Liver (tissue), 9 donors: ENCODE data around the gene FAM89A. TPM values are rescaled to one million over a fixed set of nuclear protein-coding genes. Genes with fewer than 3 reads are reported as not detected.

Source experiments
- DNase-seq: peaks from one replicate; pipeline ENCODE4 v3.0.0-alpha.2; 2017; ENCODE audit warnings: low spot score
- H3K27ac ChIP-seq, 2 donors: one replicate each; pipeline ENCODE4 v1.7.0; 2013; ENCODE audit warnings: inconsistent platforms in 2 of 2, low read length in 2 of 2, control low read depth in 1 of 2, low read depth in 1 of 2, mild to moderate bottlenecking in 1 of 2
- H3K27me3 ChIP-seq, 4 donors: one replicate each; pipeline versions ENCODE4 v1.6.1 to v1.7.0; 2013; ENCODE audit warnings: low read length in 3 of 4, inconsistent platforms in 1 of 4, mild to moderate bottlenecking in 1 of 4, moderate library complexity in 1 of 4; ENCODE audit not compliant: control insufficient read depth in 4 of 4, insufficient read depth in 4 of 4
- H3K36me3 ChIP-seq, 4 donors: one replicate each; pipeline versions ENCODE4 v1.6.1 to v1.7.0; 2013; ENCODE audit warnings: low read length in 3 of 4, mild to moderate bottlenecking in 3 of 4, low read depth in 1 of 4, moderate library complexity in 1 of 4; ENCODE audit not compliant: control insufficient read depth in 4 of 4, insufficient read depth in 3 of 4
- H3K4me1 ChIP-seq, 4 donors: one replicate each; pipeline versions ENCODE4 v1.6.1 to v1.7.0; 2013; ENCODE audit warnings: low read length in 3 of 4, mild to moderate bottlenecking in 3 of 4, moderate library complexity in 1 of 4; ENCODE audit not compliant: control insufficient read depth in 4 of 4, insufficient read depth in 4 of 4
- H3K4me3 ChIP-seq, 3 donors: one replicate each; pipeline versions ENCODE4 v1.6.1 to v1.7.0; 2013; ENCODE audit warnings: low read length in 3 of 3, control low read depth in 1 of 3, low read depth in 1 of 3, mild to moderate bottlenecking in 1 of 3
- H3K9ac ChIP-seq, 2 donors: one replicate each; pipeline ENCODE4 v1.7.0; 2013; ENCODE audit warnings: low read length in 2 of 2, mild to moderate bottlenecking in 2 of 2, moderate library complexity in 2 of 2, control low read depth in 1 of 2, low read depth in 1 of 2
- H3K9me3 ChIP-seq, 4 donors: one replicate each; pipeline versions ENCODE4 v1.6.1 to v1.7.0; 2013; ENCODE audit warnings: low read length in 3 of 4; ENCODE audit not compliant: control insufficient read depth in 4 of 4
- ATF3 ChIP-seq: IDR thresholded peaks from 2 replicates; pipeline ENCODE4 v1.6.1; 2016; ENCODE audit warnings: antibody characterized with exemption
- CTCF ChIP-seq: fragments of 150-350 bp; IDR thresholded peaks from 2 replicates; pipeline ENCODE4 v1.5.1; 2017; ENCODE audit warnings: improper control_type of control experiment, low read depth, low read length; ENCODE audit not compliant: missing input control
- EGR1 ChIP-seq, 2 donors: IDR thresholded peaks; 2 replicates each; pipeline ENCODE4 v1.6.1; 2016 to 2018; ENCODE audit warnings: antibody characterized with exemption in 2 of 2, low read depth in 2 of 2
- FOXA1 ChIP-seq: IDR thresholded peaks from 2 replicates; pipeline ENCODE4 v1.6.1; 2016; ENCODE audit warnings: antibody characterized with exemption
- HNF4A ChIP-seq, 2 donors: conservative IDR thresholded peaks; 2 replicates each; pipeline ENCODE4 v1.6.1; 2016; ENCODE audit warnings: antibody characterized with exemption in 2 of 2, mild to moderate bottlenecking in 2 of 2
- HNF4G ChIP-seq: IDR thresholded peaks from 2 replicates; pipeline ENCODE4 v1.6.1; 2016; ENCODE audit warnings: antibody characterized with exemption
- JUND ChIP-seq, 2 donors: IDR thresholded peaks; 2 replicates each; pipeline ENCODE4 v1.6.1; 2016; ENCODE audit warnings: antibody characterized with exemption in 2 of 2
- MAX ChIP-seq: IDR thresholded peaks from 2 replicates; pipeline ENCODE4 v1.6.1; 2016; ENCODE audit warnings: antibody characterized with exemption
- NR2F2 ChIP-seq: IDR thresholded peaks from 2 replicates; pipeline ENCODE4 v1.6.1; 2016; ENCODE audit warnings: antibody characterized with exemption
- RAD21 ChIP-seq, 2 donors: IDR thresholded peaks; 2 replicates each; pipeline ENCODE4 v1.6.1; 2016; ENCODE audit warnings: antibody characterized with exemption in 2 of 2, mild to moderate bottlenecking in 2 of 2
- REST ChIP-seq: IDR thresholded peaks from 2 replicates; pipeline ENCODE4 v1.6.1; 2016; ENCODE audit warnings: antibody characterized with exemption, mild to moderate bottlenecking
- RXRA ChIP-seq, 2 donors: IDR thresholded peaks; 2 replicates each; pipeline ENCODE4 v1.6.1; 2017 to 2018; ENCODE audit warnings: antibody characterized with exemption in 2 of 2, mild to moderate bottlenecking in 1 of 2
- SP1 ChIP-seq: IDR thresholded peaks from 2 replicates; pipeline ENCODE4 v1.6.1; 2018; ENCODE audit warnings: antibody characterized with exemption, mild to moderate bottlenecking
- TAF1 ChIP-seq: conservative IDR thresholded peaks from 2 replicates; pipeline ENCODE4 v1.6.1; 2016; ENCODE audit warnings: antibody characterized with exemption, mild to moderate bottlenecking
- YY1 ChIP-seq: IDR thresholded peaks from 2 replicates; pipeline ENCODE4 v1.6.1; 2016; ENCODE audit warnings: antibody characterized with exemption, mild to moderate bottlenecking
- ZBTB33 ChIP-seq: IDR thresholded peaks from 2 replicates; pipeline ENCODE4 v1.6.1; 2016; ENCODE audit warnings: antibody characterized with exemption
- WGBS: extraction: QIAGEN DNeasy Blood & Tissue Kit; methylation state at CpG from one replicate; pipeline ENCODE4 v1.1.7; 2013; 5-methylcytosine and 5-hydroxymethylcytosine counted together
- polyA plus RNA-seq, 2 donors: library from polyadenylated mRNA; stranded (reverse) in 1 of 2; unstranded in 1 of 2; fragments of 200-250 nt in 1 of 2; fragments of >200 nt in 1 of 2; fragmentation: Nextera tagmentation in 1 of 2; extraction: Ambion mirVana in 1 of 2; gene quantifications; one replicate each; pipeline versions ENCODE4 v1.2.1 to v1.2.3, GENCODE V29; 2013 to 2015
- total RNA-seq, 2 donors: library from RNA; depleted of rRNA; stranded (reverse); fragments of >200 nt; gene quantifications; one replicate each; pipeline ENCODE4 v1.2.3, GENCODE V29; 2014
- donor health status: healthy.
- donor health status: healthy.
- donor health status: healthy.
- donor health status: healthy.
- donor health status: healthy.

Gene FAM89A
- total and polyA plus RNA-seq, 4 donors, result 5.3 to 8.8 (median 8.1) TPM

- no peak for TF ChIP-seq JUND (IDR thresholded peaks at IDR 0.05)
- no peak for TF ChIP-seq REST
- no peak for TF ChIP-seq ATF3
- no peak for TF ChIP-seq ZBTB33
- TF ChIP-seq NR2F2, result no peak
- Histone ChIP-seq H3K27me3 (no peaks in the 10 kb centered on the region), H3K9me3 (no peaks in the 10 kb centered on the region), H3K9ac (no peak overlapping the region), H3K36me3 (peaks cover 0 to 5% (median 0%) of the 10 kb centered on the region in 4 donors), H3K4me3 (peak overlapping the region; percentile 67 to 99 (median 78)), H3K27ac (no peak overlapping the region), H3K4me1 (peaks cover 0 to 16% (median 14%) of the 10 kb centered on the region in 4 donors)
- no peak for DNase-seq
- 80% methylated on average over 4 of the region's 4 CpGs for WGBS
Measured at GRCh38 chr1:230979952-230980351, 60.1 kb downstream of the FAM89A start.

- H3K4me3 ChIP-seq, result peak overlapping the region; percentile 67 to 99 (median 78)
- H3K27me3 ChIP-seq, result no peaks in the 10 kb centered on the region
- H3K9me3 ChIP-seq, result no peaks in the 10 kb centered on the region
- H3K36me3 ChIP-seq, result peaks cover 0 to 5% (median 0%) of the 10 kb centered on the region in 4 donors
- H3K9ac ChIP-seq, result peak overlapping the region; percentile 82 to 83
- H3K4me1 ChIP-seq, result peaks cover 0 to 16% (median 14%) of the 10 kb centered on the region in 4 donors
- no peak for TF ChIP-seq TAF1
- TF ChIP-seq ZBTB33, result no peak
- TF ChIP-seq JUND (IDR thresholded peaks at IDR 0.05), result no peak
- no peak for TF ChIP-seq CTCF
- no peak for TF ChIP-seq YY1
- TF ChIP-seq SP1, result no peak
- no peak for TF ChIP-seq HNF4A (conservative IDR thresholded peaks at IDR 0.05)
- TF ChIP-seq REST, result no peak
- no peak for TF ChIP-seq MAX
- TF ChIP-seq HNF4G, result no peak
- TF ChIP-seq FOXA1, result no peak
- TF ChIP-seq EGR1 (IDR thresholded peaks at IDR 0.05; ENCODE audit: low read depth in 2 of 2), result no peak
- no peak for TF ChIP-seq RAD21 (IDR thresholded peaks at IDR 0.05)
- TF ChIP-seq RXRA (IDR thresholded peaks at IDR 0.05), result no peak
- TF ChIP-seq NR2F2, result no peak
- WGBS, result 5% methylated on average over 12 of the region's 12 CpGs
- no peak for DNase-seq
- peak overlapping the region; percentile 5 to 66 for H3K27ac ChIP-seq
Measured at GRCh38 chr1:230979389-230979716, 60.7 kb downstream of the FAM89A start.
